GM19468 (cell line): Measurements from ENCODE around the gene MC2R.
"Not testable (repeated sequence)": the region's sequence is repeated elsewhere in the genome, so short reads cannot be mapped to it uniquely, and the experiment has no call there.

Experiments used
- ATAC-seq: cut with Tn5 transposase; IDR thresholded peaks from one replicate; pipeline ENCODE4 v1.9.1; 2021; ENCODE audit warnings: mild to moderate bottlenecking, moderate library complexity, moderate number of reproducible peaks; ENCODE audit not compliant: unreplicated experiment; ENCODE audit errors: extremely low read depth

MC2R gene

DNA sequence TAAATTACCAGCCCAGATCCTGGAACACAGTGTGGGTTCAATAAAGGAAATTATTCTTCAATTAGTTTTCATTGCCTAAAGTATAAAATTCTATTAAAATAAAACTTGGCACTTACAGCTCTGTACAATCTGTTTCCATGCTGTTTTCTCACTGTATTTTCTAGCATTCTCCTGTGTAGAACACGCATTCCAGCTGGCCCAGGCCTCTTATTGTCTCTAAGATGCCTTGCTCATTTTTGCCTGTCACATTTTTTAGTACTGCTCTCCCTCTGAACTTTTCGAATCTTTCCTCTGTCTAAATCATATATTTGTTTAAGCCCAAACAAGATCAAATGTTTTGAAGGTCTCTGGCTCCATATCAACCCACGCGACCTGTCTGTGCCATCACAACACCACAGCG, 20.8 kb downstream of the MC2R start:
- ATAC-seq = no peak

- peak; percentile 96 for ATAC-seq
Measured at GRCh38 chr18:13893418-13893760, 21.9 kb downstream of the MC2R start.

GRCh38 chr18:13892098-13892497, 23.2 kb downstream of the MC2R start:
- no peak for ATAC-seq

DNA sequence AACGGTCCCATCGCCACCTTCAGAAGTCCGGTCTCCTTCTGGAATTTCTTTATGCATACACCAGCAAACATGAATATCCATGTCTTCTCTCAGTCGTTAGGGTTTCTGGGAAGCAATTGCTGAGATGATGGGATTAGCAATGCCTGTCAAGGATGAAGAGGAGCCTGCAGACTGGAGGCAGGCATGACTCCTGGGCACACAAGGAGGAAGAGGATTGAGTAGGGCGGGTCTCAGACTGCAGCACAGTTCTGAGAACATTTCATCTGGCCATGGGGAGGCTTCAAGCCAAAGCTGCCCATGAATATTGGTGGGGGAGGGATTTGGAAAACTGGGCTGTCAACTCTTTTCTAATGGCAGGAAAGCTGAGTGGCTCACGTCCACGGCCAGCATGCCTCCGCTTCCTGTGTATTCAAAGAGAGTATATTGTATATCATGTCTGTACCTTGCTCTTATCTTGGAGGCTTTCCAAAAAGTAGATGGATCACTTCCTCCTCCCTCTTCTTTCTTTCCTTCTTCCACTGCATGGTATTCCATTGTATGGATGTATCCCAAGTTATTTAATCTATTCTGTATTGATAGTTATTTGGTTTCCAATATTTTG, 24.5 kb downstream of the MC2R start:
- ATAC-seq = no peak

GRCh38 chr18:13889671-13890070, 25.7 kb downstream of the MC2R start:
- no peak for ATAC-seq

- no peak for ATAC-seq
Measured at GRCh38 chr18:13888191-13888716, 27.1 kb downstream of the MC2R start.

- ATAC-seq = no peak
Measured at GRCh38 chr18:13885009-13885408, 30.3 kb downstream of the MC2R start.

DNA sequence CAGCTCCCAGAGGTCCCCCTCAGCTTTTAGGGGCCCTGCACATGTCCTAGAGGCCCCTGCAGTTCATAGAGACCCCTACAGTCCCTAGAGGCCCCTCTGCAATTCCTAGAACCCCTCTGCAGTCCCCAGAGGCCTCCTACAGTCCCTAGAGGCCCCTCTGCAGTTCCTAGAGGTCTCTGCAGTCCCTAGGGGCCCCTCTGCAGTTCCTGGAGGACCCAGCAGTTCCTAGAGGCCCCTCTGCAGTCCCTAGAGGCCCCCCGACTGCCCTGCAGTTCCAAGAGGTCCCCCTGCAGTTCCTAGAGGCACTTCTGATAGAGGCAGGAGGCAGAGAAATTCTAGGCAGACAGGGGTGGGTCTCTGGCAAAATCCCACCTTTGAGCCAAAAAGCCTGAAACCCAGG, 35.4 kb downstream of the MC2R start:
- ATAC-seq = no peak

DNA sequence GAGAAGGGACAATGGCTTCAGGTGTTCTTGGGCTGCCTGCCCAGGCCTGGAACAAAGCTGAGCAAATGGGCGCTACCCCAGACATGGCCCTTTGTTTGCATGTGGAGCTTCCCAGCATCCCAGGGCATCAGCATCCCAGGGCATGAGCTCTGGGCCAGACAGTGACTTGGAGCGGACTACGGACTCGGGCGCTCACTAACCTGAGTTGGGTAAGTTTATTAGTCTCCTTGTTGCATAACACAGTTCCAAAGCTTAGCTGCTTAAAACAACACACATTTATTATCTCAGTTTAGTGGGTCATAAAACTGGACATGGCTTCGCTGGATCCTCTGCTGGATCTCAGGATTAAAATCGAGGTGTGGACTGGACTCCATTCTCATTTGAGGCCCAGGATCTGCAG, 35.8 kb downstream of the MC2R start:
- ATAC-seq = no peak

GRCh38 chr18:13878857-13879256, 36.5 kb downstream of the MC2R start:
- ATAC-seq = no peak

DNA sequence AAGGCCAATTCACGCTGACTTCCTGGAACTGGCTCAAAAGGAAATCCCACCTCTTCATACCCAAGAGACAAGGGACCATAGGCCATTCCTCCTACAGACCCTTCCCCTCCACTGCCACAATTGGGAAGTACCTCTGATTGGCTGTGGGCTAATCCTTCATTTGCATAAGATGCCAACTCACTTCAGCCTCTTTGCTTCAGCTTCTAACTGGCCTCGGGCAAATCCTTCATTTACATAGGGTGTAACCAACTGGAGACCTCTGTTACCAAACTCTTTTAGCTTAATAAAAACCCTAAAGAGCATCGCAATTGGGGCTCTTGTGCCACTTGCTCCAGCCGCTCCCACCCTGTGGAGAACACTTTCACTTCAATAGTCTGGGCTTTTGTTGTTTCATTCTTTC, 38.2 kb downstream of the MC2R start:
- no peak for ATAC-seq

DNA sequence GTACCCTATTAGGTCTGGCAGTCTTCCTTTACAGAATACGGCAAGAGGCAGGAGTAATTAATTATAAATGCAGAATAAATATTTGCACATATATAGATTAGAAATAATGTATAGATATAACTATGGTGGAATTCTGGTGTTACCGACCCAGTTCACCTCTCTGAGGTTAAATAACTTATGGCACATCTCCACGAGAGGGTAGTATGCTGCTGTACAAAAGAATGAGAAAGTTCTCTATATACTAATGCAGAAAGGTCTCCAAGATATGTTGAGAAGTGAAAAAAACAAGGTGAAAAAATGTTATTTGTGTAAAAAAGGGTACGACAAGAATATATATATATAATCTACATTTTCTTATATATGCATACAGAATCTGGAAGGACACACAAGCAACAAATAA, 40.8 kb downstream of the MC2R start:
- no peak for ATAC-seq

DNA sequence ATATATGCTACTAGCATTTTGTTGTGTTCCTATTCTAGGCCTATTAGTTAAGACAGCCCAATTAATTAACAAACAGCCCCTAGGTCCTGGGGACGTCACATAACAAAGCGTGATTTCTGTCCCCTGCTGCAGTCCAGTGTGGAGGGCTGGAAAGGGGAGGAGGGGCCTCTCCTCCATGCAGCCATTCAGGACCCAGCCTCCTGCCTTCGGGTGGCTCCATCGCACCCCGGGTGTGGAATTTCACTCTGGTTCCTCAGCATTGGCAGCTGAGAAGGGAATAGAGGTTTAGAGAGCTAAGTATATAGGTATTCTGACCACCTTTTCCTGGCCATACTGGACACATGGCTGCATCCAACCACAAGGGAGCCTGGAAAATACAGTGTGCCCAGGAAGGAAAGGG, 42.4 kb downstream of the MC2R start:
- no peak for ATAC-seq

DNA sequence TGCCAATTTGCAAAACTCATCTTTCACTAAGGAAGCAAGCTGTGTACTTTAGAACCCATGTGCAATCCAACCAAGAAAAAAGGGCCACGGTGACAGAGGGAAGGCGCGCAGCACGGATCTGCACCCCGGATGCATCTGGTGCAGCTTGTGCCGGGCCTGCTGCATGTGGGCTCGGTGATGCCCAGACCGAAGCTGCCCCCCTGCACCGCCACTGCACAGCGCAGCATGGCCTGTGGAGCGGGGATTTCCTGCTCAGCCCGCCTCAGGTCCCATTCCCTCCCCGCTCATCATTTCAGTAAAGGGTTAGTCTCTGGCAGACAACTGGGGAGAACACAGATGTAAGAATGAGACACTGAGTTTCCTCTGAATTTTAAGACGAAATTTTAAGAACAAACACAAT, 43.0 kb downstream of the MC2R start:
- ATAC-seq = no peak

DNA sequence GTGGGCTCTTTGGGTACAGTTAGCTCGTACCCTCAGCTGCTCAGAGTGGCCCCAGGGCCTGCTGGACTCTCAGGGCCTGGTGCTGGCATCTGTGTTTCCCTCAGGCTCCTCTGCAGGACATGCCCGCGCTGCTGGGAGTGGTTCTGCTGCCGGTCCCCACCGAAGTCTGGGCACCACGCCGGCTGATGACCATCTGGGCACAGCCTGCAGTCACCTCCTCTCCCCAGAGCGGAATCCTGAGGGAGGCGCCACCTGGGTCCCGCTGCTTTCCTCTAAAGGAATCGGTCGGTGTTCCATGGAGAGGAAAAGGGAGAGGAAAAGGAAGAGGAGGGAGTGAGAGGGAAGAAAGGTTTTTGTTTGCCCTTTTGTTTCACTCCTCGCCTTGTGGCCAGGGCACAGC, 43.6 kb downstream of the MC2R start:
- ATAC-seq = no peak

- no peak for ATAC-seq
Measured at GRCh38 chr18:13868501-13869271, 46.6 kb downstream of the MC2R start.

- not testable (repeated sequence) for ATAC-seq
Measured at GRCh38 chr18:13862898-13863297, 52.4 kb downstream of the MC2R start.

DNA sequence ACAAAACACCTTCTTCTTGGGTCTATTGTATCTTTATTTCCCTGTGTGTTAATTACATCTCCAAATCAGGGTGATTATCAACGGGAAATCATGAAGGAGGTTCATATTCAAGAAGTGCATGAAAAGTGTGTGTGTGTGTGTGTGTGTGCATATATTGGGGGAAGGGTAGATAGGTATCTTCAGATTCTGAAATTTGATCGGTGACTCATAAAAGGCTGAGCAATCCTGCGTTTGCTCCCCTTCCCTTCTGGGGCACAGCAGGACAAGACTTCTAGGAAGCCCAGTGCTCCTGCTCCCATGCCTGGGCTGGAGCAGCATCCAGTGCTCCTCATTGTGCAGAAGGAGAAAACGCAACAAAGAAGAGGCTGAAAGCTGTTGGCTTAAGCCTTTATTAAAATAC, 65.5 kb downstream of the MC2R start:
- no peak for ATAC-seq

GRCh38 chr18:13836559-13836958, 78.8 kb downstream of the MC2R start:
- ATAC-seq = no peak

- ATAC-seq = no peak
Measured at GRCh38 chr18:13835202-13835601, 80.1 kb downstream of the MC2R start.

- no peak for ATAC-seq
Measured at GRCh38 chr18:13834496-13835015, 80.8 kb downstream of the MC2R start.
